Progenitor cell of endocrine pancreas (in vitro differentiated cells): ENCODE data around the gene ACP1. TPM values are rescaled to one million over a fixed set of nuclear protein-coding genes. Genes with fewer than 3 reads are reported as not detected.

ENCODE experiments used
- DNase-seq: peaks from one replicate; pipeline ENCODE4 v3.0.0; 2021; ENCODE audit warnings: low spot score; ENCODE audit not compliant: unreplicated experiment
- H3K27ac Mint-ChIP-seq: 2 replicates; pipeline ENCODE4 v1.8.0; 2021; ENCODE audit warnings: mild to moderate bottlenecking, moderate library complexity, mixed read lengths
- H3K27me3 Mint-ChIP-seq: 2 replicates; pipeline ENCODE4 v1.8.0; 2021; ENCODE audit warnings: mixed read lengths
- H3K36me3 Mint-ChIP-seq: 2 replicates; pipeline ENCODE4 v1.8.0; 2022; ENCODE audit warnings: mixed read lengths; ENCODE audit not compliant: insufficient read depth
- H3K4me1 Mint-ChIP-seq: 2 replicates; pipeline ENCODE4 v1.8.0; 2021; ENCODE audit warnings: low read depth, mixed read lengths
- H3K4me3 Mint-ChIP-seq: 2 replicates; pipeline ENCODE4 v1.8.0; 2021; ENCODE audit warnings: low read depth, mild to moderate bottlenecking, moderate library complexity, mixed read lengths
- H3K9me3 Mint-ChIP-seq: 2 replicates; pipeline ENCODE4 v1.8.0; 2021; ENCODE audit warnings: low read depth, mixed read lengths
- CTCF ChIP-seq: fragments of 200-600 bp; sonication (generic); IDR thresholded peaks from one replicate; pipeline ENCODE4 v1.5.0; 2021; ENCODE audit warnings: antibody characterized with exemption, mild to moderate bottlenecking; ENCODE audit not compliant: unreplicated experiment
- total RNA-seq: library from RNA; stranded (reverse); gene quantifications from 2 replicates; pipeline ENCODE4 v1.2.1, GENCODE V29; 2021

The ACP1 gene
- total RNA-seq, 1 donor from 2014 or later, result 111 TPM

DNA sequence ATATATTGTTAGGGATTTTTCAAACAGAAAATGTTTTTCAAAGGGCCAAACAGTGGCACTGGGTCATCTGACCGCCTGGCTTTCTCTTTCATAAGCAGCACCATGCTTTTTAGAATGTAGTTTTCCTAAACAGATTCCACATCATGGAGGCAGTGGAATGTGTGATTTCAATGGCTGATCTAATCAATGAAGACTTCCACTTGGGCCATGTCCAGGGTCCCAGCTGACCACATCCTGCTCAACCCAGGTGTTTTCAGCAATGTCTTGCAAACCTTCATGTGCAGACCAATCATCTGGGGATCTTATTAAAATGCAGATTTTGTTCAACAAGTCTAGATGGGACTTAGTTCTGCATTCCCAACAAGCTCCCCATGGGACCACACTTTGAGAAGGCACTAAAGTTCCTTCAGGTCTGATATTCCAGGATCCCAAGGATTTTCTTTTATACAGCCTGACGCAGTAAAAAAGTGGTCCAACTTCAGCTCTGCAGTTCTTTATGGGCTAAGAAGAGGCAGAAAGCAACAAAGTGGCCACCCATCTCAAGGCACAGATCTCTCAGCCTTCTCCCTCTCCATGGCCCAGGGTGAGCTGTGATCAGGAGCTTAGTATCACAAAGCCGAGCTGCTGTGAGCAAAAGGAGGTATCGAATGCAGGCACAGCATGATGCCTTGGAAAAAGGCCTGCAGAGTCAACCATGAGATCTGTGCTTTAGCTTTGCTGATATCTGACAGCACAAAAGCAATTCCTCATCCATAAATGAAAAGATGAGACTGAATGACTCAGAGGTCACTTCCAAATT, 19.4 kb downstream of the ACP1 start:
- peaks cover 4% of the 10 kb centered on the region for H3K36me3 Mint-ChIP-seq
- H3K27me3 Mint-ChIP-seq, result peaks cover 28% of the 10 kb centered on the region
- DNase-seq, result no peak
- no peaks in the 10 kb centered on the region for H3K9me3 Mint-ChIP-seq
- H3K27ac Mint-ChIP-seq, result no peak overlapping the region
- H3K4me1 Mint-ChIP-seq, result peaks cover 4% of the 10 kb centered on the region
- no peak for TF ChIP-seq CTCF
- no peak overlapping the region for H3K4me3 Mint-ChIP-seq

DNA sequence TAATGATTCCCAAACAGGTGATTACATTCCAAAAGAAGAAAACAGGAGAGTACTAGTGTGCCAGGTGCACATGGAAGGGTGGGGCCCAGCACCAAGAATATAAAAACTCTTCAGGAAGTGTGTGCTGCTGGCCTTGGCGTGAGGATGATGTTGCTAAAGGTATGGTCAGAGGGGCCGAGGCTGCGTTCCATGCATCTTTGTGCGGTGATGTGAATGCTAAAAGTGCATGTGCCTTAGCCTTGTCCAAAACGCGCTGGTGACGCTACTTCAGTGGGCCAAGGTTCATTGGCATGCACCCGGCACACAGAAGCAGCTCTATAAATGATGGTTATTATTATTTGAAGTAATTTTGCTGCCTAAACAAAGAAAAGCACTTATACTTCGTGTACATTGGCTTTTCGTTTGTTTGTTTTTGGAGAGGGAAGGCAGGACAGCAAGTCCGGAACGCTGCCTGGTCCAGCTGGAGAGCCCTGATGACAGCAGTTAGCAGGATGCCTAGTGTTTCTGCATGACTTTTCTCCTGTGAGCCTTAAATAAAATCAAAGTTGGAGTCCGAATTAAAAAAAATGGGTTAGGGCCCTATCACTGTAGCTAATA, 20.2 kb downstream of the ACP1 start:
- peaks cover 7% of the 10 kb centered on the region for H3K4me1 Mint-ChIP-seq
- H3K27me3 Mint-ChIP-seq, result peaks cover 35% of the 10 kb centered on the region
- DNase-seq, result no peak
- peaks cover under 1% of the 10 kb centered on the region for H3K36me3 Mint-ChIP-seq
- H3K4me3 Mint-ChIP-seq, result no peak overlapping the region
- TF ChIP-seq CTCF, result no peak
- H3K9me3 Mint-ChIP-seq, result no peaks in the 10 kb centered on the region
- H3K27ac Mint-ChIP-seq, result no peak overlapping the region

GRCh38 chr2:285531-285930, 20.8 kb downstream of the ACP1 start:
- peaks cover 9% of the 10 kb centered on the region for H3K4me1 Mint-ChIP-seq
- H3K4me3 Mint-ChIP-seq, result no peak overlapping the region
- no peaks in the 10 kb centered on the region for H3K36me3 Mint-ChIP-seq
- peaks cover 40% of the 10 kb centered on the region for H3K27me3 Mint-ChIP-seq
- H3K27ac Mint-ChIP-seq, result no peak overlapping the region
- DNase-seq, result no peak
- no peak for TF ChIP-seq CTCF
- no peaks in the 10 kb centered on the region for H3K9me3 Mint-ChIP-seq

DNA sequence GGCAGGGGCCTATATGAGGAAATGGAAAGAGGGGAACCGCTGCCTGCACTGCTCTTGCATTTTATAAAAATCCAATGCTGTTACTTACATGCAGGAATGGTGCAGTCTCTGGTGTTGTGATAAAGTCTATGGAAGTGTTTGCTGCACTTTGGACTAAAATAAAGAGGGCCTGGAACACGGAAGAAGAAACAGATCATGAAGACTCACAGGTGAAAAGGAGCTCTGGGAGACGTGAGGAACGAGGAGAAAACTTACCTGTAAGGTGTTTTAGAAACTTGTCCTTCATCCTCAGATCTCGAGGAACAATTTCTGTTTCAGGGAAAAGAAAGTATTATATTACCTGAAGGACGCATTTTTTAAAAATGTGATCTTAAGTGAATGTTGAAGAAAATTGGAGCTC, 21.3 kb downstream of the ACP1 start:
- no peak overlapping the region for H3K4me3 Mint-ChIP-seq
- no peaks in the 10 kb centered on the region for H3K36me3 Mint-ChIP-seq
- no peak for DNase-seq
- no peak for TF ChIP-seq CTCF
- H3K27ac Mint-ChIP-seq, result no peak overlapping the region
- H3K27me3 Mint-ChIP-seq, result peaks cover 45% of the 10 kb centered on the region
- peaks cover 9% of the 10 kb centered on the region for H3K4me1 Mint-ChIP-seq
- H3K9me3 Mint-ChIP-seq, result no peaks in the 10 kb centered on the region

GRCh38 chr2:286774-287392, 22.1 kb downstream of the ACP1 start:
- DNase-seq, result no peak
- H3K4me1 Mint-ChIP-seq, result peaks cover 9% of the 10 kb centered on the region
- H3K27me3 Mint-ChIP-seq, result peaks cover 49% of the 10 kb centered on the region

More at GRCh38 chr2:286774-287392, 22.1 kb downstream of the ACP1 start:
- TF ChIP-seq CTCF, result peak; percentile 10
- Mint-ChIP-seq H3K4me3 (peak overlapping the region; percentile 63), H3K36me3 (no peaks in the 10 kb centered on the region), H3K27ac (no peak overlapping the region), H3K9me3 (no peaks in the 10 kb centered on the region)
